WTC11 (cell line): Measurements from ENCODE around the gene SYNPO2. TPM values are rescaled to one million over a fixed set of nuclear protein-coding genes. Genes with fewer than 3 reads are reported as not detected.

Source experiments
- ATAC-seq: fragments of 200-7000 bp; cut with Tn5 transposase; 2 replicates; pipeline ENCODE4 v1.10.0; 2021; ENCODE audit warnings: mild to moderate bottlenecking, moderate library complexity
- CTCF ChIA-PET: fragments of 300-600 bp; sonication (Branson Sonifier 250); formaldehyde crosslinking; loops from one replicate; lab custom pipeline; 2021; ENCODE audit warnings: antibody characterized with exemption; lab: Charles Lee
- POLR2A ChIA-PET: fragments of 350-600 bp; sonication (Branson Sonifier 250); formaldehyde crosslinking; loops from one replicate; lab custom pipeline; 2021; ENCODE audit warnings: antibody characterized with exemption; lab: Charles Lee
- DNase-seq: peaks from one replicate; pipeline ENCODE4 v3.0.0; 2021; ENCODE audit warnings: low spot score
- H3K27ac Mint-ChIP-seq: 2 replicates; pipeline ENCODE4 v1.8.0; 2021; ENCODE audit warnings: mixed read lengths
- H3K27me3 Mint-ChIP-seq: 2 replicates; pipeline ENCODE4 v1.8.0; 2021; ENCODE audit warnings: low read depth, mild to moderate bottlenecking, moderate library complexity, mixed read lengths
- H3K36me3 Mint-ChIP-seq: 2 replicates; pipeline ENCODE4 v1.8.0; 2021; ENCODE audit warnings: mixed read lengths
- H3K4me1 Mint-ChIP-seq: 2 replicates; pipeline ENCODE4 v1.8.0; 2022; ENCODE audit warnings: mixed read lengths
- H3K4me3 Mint-ChIP-seq: 2 replicates; pipeline ENCODE4 v1.8.0; 2021; ENCODE audit warnings: mild to moderate bottlenecking, moderate library complexity, mixed read lengths
- H3K9me3 Mint-ChIP-seq: 2 replicates; pipeline ENCODE4 v1.8.0; 2021; ENCODE audit warnings: mixed read lengths
- ATF1 ChIP-seq: sonication (generic); formaldehyde crosslinking; IDR thresholded peaks from 2 replicates; pipeline ENCODE4 v1.8.1; 2023; ENCODE audit warnings: mild to moderate bottlenecking, moderate library complexity, missing genetic modification reagents
- EMX1 ChIP-seq: fragments of 250-450 bp; sonication (Bioruptor Pico); IDR thresholded peaks from 2 replicates; pipeline ENCODE4 v1.8.0; 2021; ENCODE audit warnings: mild to moderate bottlenecking
- GABPB1 ChIP-seq: sonication (generic); formaldehyde crosslinking; IDR thresholded peaks from 2 replicates; pipeline ENCODE4 v1.8.1; 2023; ENCODE audit warnings: mild to moderate bottlenecking, missing genetic modification reagents
- GRHL2 ChIP-seq: fragments of 250-450 bp; sonication (Bioruptor Pico); IDR thresholded peaks from 2 replicates; pipeline ENCODE4 v1.8.0; 2022; ENCODE audit warnings: mild to moderate bottlenecking, moderate library complexity; ENCODE audit not compliant: insufficient replicate concordance, severe bottlenecking
- JUN ChIP-seq: sonication (generic); formaldehyde crosslinking; IDR thresholded peaks from 2 replicates; pipeline ENCODE4 v1.8.0; 2023; ENCODE audit warnings: mild to moderate bottlenecking, missing genetic modification reagents
- MYBL2 ChIP-seq: sonication (generic); formaldehyde crosslinking; IDR thresholded peaks from 2 replicates; pipeline ENCODE4 v1.8.1; 2023; ENCODE audit warnings: mild to moderate bottlenecking, moderate library complexity, missing genetic modification reagents
- NFE2L1 ChIP-seq: sonication (generic); formaldehyde crosslinking; IDR thresholded peaks from 2 replicates; pipeline ENCODE4 v1.8.1; 2023; ENCODE audit warnings: missing genetic modification reagents
- NR2C2 ChIP-seq: sonication (generic); formaldehyde crosslinking; IDR thresholded peaks from 2 replicates; pipeline ENCODE4 v1.8.0; 2022; ENCODE audit warnings: mild to moderate bottlenecking, missing genetic modification reagents
- TCF7 ChIP-seq: sonication (generic); formaldehyde crosslinking; IDR thresholded peaks from 2 replicates; pipeline ENCODE4 v1.8.0; 2022; ENCODE audit warnings: mild to moderate bottlenecking, low read depth, missing genetic modification reagents, moderate library complexity
- TEAD4 ChIP-seq: sonication (generic); formaldehyde crosslinking; IDR thresholded peaks from 2 replicates; pipeline ENCODE4 v1.8.0; 2022; ENCODE audit warnings: mild to moderate bottlenecking, missing genetic modification reagents
- total RNA-seq: library from RNA; stranded (reverse); gene quantifications from 3 replicates; pipeline ENCODE4 v1.2.3, GENCODE V29; 2021
- TF ChIP-seq, protein P1 (sequence below): fragments of 250-450 bp; sonication (Bioruptor Pico); IDR thresholded peaks from 2 replicates; pipeline ENCODE4 v2.1.2; 2022; ENCODE audit warnings: mild to moderate bottlenecking, moderate library complexity
- TF ChIP-seq, protein P2 (sequence below): sonication (generic); formaldehyde crosslinking; IDR thresholded peaks from 2 replicates; pipeline ENCODE4 v1.8.0; 2023; ENCODE audit warnings: missing genetic modification reagents
- TF ChIP-seq, protein P3 (sequence below): fragments of 250-450 bp; sonication (Bioruptor Pico); IDR thresholded peaks from 2 replicates; pipeline ENCODE4 v1.9.0; 2021; ENCODE audit warnings: mild to moderate bottlenecking
- TF ChIP-seq, protein P4 (sequence below): sonication (generic); formaldehyde crosslinking; conservative IDR thresholded peaks from 2 replicates; pipeline ENCODE4 v1.8.1; 2022; ENCODE audit warnings: mild to moderate bottlenecking, missing genetic modification reagents
- TF ChIP-seq, protein P5 (sequence below): sonication (generic); formaldehyde crosslinking; IDR thresholded peaks from 2 replicates; pipeline ENCODE4 v1.8.1; 2023; ENCODE audit warnings: mild to moderate bottlenecking, missing genetic modification reagents

Gene SYNPO2
- total RNA-seq, 1 experiment from 2014 or later, result 1.9 TPM

DNA sequence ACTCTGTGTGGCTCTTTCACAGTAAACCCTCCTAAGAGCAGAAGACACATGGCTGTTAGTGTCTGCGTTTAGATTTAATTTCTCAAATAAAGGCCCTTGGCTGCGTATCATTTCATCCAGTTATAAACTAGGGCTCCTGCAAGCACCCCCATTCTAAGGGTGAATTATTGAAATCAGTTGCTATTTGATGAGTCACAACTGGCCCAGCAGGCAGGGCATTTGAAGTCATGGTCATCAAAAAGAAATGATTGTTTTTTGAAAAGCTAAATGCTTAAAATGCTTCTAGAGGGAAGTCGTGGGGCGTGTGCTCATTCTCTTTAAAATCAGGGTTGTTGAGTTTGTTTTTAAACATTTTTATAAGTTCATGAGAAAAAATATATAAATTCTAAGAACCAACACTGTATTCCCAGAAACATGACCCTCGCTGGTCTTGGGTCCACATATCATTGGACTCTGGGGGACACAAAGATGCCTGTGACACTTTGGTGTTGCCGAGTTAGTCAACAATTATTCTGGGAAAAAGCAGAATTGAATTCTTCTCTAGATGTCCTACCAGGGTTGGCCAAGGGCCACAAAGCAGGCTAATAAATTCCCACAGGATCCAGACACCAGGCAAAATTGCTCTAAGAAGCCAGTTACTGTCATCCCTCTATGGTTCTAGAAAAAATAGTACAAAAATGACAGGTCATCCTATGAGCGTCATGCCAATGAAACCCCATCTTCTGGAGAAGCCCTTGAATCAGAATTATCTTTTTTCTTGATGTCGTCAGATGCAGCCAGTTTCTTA lies 147.5 kb downstream of the SYNPO2 start:
- peaks cover 44% of the 10 kb centered on the region for H3K4me1 Mint-ChIP-seq
- DNase-seq (no peak), ATAC-seq (no peak)
- H3K4me3 Mint-ChIP-seq, result no peak overlapping the region
- TF ChIP-seq TEAD4 (CRISPR knock-in tag) (no peak), NR2C2 (CRISPR knock-in tag) (no peak), TCF7 (CRISPR knock-in tag) (no peak), NFE2L1 (CRISPR knock-in tag) (no peak), EMX1 (no peak), ATF1 (CRISPR knock-in tag) (no peak), GRHL2 (CRISPR knock-in tag) (no peak), JUN (CRISPR knock-in tag) (no peak), MYBL2 (CRISPR knock-in tag) (no peak), GABPB1 (CRISPR knock-in tag) (no peak)
- TF ChIP-seq, protein P1, sequence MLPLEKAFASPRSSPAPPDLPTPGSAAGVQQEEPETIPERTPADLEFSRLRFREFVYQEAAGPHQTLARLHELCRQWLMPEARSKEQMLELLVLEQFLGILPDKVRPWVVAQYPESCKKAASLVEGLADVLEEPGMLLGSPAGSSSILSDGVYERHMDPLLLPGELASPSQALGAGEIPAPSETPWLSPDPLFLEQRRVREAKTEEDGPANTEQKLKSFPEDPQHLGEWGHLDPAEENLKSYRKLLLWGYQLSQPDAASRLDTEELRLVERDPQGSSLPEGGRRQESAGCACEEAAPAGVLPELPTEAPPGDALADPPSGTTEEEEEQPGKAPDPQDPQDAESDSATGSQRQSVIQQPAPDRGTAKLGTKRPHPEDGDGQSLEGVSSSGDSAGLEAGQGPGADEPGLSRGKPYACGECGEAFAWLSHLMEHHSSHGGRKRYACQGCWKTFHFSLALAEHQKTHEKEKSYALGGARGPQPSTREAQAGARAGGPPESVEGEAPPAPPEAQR (CRISPR knock-in tag), result no peak
- TF ChIP-seq, protein P2, sequence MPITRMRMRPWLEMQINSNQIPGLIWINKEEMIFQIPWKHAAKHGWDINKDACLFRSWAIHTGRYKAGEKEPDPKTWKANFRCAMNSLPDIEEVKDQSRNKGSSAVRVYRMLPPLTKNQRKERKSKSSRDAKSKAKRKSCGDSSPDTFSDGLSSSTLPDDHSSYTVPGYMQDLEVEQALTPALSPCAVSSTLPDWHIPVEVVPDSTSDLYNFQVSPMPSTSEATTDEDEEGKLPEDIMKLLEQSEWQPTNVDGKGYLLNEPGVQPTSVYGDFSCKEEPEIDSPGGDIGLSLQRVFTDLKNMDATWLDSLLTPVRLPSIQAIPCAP (CRISPR knock-in tag), result no peak
- TF ChIP-seq, protein P3, sequence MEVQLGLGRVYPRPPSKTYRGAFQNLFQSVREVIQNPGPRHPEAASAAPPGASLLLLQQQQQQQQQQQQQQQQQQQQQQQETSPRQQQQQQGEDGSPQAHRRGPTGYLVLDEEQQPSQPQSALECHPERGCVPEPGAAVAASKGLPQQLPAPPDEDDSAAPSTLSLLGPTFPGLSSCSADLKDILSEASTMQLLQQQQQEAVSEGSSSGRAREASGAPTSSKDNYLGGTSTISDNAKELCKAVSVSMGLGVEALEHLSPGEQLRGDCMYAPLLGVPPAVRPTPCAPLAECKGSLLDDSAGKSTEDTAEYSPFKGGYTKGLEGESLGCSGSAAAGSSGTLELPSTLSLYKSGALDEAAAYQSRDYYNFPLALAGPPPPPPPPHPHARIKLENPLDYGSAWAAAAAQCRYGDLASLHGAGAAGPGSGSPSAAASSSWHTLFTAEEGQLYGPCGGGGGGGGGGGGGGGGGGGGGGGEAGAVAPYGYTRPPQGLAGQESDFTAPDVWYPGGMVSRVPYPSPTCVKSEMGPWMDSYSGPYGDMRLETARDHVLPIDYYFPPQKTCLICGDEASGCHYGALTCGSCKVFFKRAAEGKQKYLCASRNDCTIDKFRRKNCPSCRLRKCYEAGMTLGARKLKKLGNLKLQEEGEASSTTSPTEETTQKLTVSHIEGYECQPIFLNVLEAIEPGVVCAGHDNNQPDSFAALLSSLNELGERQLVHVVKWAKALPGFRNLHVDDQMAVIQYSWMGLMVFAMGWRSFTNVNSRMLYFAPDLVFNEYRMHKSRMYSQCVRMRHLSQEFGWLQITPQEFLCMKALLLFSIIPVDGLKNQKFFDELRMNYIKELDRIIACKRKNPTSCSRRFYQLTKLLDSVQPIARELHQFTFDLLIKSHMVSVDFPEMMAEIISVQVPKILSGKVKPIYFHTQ, result no peak
- TF ChIP-seq, protein P4, sequence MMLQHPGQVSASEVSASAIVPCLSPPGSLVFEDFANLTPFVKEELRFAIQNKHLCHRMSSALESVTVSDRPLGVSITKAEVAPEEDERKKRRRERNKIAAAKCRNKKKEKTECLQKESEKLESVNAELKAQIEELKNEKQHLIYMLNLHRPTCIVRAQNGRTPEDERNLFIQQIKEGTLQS, result no peak
- peaks cover under 1% of the 10 kb centered on the region; the same call in 1 of the 2 replicates for H3K9me3 Mint-ChIP-seq
- ChIA-PET CTCF (no interaction called here), POLR2A (no interaction called here)
- peaks cover under 1% of the 10 kb centered on the region; the same call in 1 of the 2 replicates for H3K36me3 Mint-ChIP-seq
- no peak overlapping the region for H3K27ac Mint-ChIP-seq
- H3K27me3 Mint-ChIP-seq, result no peaks in the 10 kb centered on the region

DNA sequence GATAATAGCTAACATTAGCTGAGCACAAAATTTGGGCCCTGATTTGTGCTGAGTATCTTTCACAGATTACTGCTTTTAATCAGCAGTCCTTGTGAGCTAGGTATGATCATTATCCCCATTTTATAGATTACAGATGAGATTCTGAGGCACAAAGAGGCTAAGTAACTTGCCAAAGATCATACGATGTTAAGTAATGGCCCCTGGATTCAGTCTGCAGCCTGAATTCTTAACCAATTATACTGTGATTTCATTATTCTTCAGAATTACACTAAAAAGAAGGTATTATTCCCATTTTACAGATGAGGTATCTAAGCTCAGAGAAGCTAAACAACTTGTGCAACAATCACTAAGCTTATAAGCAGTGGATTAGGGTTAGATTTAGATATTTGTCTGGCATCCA lies 149.1 kb downstream of the SYNPO2 start:
- Mint-ChIP-seq H3K36me3 (no peaks in the 10 kb centered on the region), H3K4me1 (peaks cover 60% of the 10 kb centered on the region), H3K4me3 (no peak overlapping the region), H3K27ac (no peak overlapping the region), H3K9me3 (no peaks in the 10 kb centered on the region), H3K27me3 (no peaks in the 10 kb centered on the region)
- ATAC-seq (no peak), DNase-seq (no peak)
- TF ChIP-seq, protein P5, sequence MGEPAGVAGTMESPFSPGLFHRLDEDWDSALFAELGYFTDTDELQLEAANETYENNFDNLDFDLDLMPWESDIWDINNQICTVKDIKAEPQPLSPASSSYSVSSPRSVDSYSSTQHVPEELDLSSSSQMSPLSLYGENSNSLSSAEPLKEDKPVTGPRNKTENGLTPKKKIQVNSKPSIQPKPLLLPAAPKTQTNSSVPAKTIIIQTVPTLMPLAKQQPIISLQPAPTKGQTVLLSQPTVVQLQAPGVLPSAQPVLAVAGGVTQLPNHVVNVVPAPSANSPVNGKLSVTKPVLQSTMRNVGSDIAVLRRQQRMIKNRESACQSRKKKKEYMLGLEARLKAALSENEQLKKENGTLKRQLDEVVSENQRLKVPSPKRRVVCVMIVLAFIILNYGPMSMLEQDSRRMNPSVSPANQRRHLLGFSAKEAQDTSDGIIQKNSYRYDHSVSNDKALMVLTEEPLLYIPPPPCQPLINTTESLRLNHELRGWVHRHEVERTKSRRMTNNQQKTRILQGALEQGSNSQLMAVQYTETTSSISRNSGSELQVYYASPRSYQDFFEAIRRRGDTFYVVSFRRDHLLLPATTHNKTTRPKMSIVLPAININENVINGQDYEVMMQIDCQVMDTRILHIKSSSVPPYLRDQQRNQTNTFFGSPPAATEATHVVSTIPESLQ (CRISPR knock-in tag), result no peak
- ChIA-PET POLR2A (no interaction called here), CTCF (interaction anchor here (1.2 kb wide), 1 partner anchor 174 kb away, joined by 3 read pairs; the partner anchor contains the start of gene USP53)
